GM18907 (cell line): ENCODE results near the gene SVOP.
A peak's percentile ranks its signal among the peaks of the same experiment; 100 is the strongest.

Experiments
- ATAC-seq: cut with Tn5 transposase; IDR thresholded peaks from one replicate; pipeline ENCODE4 v1.9.1; 2021; ENCODE audit warnings: mild to moderate bottlenecking, moderate library complexity; ENCODE audit not compliant: unreplicated experiment

SVOP gene

DNA sequence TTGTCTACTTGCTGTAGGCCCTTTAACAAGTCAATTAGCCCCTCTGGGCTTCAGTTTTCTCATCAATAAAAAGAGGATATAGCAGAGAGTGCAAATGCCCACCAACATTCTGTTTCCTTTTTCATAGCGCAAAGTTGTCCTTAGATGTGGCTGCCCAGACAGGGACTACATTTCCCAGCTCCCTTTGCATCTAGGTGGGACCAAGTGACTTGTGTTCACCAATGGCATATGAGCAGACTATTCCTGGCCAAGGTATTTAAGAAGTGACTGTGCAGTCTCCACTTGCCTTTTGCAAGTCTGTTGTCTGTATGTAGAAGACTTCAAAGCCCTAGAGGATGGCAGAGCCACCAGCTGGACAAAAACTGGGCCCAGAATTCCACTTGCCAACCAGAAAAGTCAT, 81.3 kb downstream of the SVOP start:
- no peak for ATAC-seq

DNA sequence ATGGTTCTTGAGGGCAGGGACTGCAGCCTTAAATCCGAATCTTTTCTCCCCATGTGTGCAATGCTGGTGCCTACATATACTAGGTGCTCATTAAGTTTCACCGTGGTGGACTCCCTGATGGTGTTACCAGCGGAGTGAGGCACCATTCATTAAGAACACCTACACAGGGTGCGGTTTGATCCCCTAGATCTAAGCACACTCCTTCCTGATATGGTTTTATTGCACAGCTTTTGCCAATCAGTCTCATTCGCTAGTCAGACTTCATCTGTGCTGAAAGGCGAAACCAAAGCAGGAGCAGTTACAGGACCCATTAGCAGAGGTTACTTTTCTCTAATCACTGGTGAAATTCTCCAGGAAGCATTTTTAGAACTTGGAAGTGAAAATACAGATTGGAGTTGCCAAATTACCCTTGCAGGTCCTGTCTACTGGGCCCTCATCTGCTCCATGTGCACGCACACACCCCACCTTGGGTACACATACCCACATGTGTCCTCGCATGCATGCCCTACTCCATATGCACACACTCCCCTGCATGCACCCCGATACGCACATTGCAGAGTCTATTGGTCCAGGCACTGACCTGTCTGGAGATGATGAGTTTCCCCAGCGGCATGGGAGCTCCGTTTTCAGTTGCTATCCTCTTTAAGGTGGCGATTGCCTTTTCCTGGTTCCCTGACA, 82.5 kb downstream of the SVOP start:
- ATAC-seq, result no peak

DNA sequence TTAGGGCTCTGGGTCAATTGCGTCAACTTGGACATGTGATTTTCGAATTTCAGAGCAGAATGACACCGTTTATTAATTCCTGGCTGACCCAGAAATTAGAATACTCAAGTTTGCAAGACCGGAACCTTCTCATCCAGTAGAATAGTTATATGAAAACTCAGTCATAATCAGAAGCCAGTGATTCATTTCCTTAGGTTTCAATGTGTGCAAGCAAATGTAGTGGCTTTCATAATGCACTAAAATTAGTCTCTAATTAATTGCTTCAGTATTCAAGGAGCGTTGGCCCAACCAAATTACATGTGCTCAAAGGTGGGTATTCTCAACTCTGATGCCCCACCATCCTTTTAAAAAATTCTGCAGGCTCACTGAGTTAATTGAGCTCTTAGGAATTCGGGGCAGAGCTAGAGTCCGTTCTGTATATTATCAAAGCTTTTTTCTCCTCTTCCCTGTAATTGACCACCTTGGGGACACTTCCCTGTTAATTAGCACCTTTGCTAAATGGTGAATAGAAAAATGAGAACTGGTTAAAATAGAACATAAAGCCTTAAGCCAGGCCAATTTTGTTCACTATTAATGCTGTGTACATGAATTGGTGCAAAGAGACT, 85.6 kb downstream of the SVOP start:
- no peak for ATAC-seq

DNA sequence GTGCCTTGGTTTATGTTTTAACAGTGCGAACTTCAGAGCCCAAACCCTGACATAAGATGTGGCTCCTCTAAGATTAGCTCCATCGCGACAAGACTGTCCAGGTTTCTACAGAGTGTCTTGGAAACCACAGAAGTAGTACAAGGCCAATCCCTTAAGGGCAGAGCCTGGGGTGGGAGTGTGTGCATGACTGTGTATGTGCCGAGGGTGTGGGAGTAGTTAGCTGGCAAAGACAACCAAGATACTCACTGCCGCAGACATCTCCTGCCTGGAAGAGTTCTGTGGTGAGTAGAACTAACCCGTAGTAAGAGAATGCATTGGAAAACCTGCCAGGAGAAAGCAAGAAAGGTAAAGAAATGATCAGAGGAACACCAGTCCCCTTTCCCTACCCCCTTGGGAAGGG, 86.9 kb downstream of the SVOP start:
- no peak for ATAC-seq

DNA sequence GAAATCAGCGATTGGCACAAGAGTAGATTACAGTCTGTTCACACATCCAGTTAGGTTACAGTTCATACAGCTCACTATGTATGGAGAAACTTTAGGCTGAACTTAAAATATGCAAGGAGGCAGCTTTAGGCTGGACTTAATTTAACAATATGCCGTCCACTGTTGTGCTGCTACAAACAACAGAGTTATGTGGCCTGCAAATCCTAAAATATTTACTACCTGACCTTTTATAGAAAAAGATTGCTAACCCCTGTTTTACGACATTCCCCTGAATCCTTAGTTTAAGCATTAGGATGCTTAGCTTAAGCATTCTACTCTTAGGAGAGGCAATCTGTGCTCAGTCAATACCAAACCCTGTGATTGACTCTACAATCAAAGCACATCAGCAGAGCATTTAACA, 90.1 kb downstream of the SVOP start:
- no peak for ATAC-seq

DNA sequence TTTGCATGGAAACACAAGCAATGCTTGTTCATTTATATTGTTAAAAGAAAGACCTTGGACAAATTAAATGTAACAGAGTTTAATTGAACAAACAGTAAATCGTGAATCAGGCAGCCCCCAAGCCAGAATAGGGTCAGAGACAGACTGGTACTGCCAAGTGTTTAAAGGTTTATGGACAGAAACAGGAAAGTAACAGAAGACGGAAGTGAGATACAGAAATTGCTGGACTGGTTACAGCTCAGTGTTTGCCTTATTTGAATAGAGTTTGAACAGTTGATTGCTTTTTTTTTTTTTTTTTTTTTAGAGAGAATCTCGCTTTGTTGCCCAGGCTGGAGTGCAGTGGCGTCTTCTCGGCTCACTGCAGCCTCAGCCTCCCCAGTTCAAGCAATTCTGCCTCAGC, 90.7 kb downstream of the SVOP start:
- ATAC-seq, result peak; percentile 57

GRCh38 chr12:108928695-108929094, 92.2 kb downstream of the SVOP start:
- ATAC-seq, result no peak

DNA sequence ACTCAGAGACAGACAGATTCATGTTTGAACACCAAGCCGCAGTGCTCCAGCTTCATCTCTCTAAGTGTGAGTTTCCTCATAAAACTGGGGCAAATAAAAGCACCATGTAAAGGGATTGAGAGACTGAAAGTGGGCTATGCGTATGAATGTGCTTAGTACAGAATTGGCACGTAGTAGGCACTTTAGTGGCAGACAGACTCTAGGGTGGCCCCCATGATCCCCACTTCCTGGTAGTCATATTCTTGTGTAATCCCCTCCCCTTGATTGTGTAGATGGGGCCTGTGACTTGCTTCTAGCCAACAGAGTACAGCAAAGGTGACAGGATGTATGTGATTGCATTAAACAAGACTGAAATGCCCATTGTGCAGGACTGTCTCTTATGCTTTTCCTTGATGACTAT, 98.0 kb downstream of the SVOP start:
- ATAC-seq, result no peak

DNA sequence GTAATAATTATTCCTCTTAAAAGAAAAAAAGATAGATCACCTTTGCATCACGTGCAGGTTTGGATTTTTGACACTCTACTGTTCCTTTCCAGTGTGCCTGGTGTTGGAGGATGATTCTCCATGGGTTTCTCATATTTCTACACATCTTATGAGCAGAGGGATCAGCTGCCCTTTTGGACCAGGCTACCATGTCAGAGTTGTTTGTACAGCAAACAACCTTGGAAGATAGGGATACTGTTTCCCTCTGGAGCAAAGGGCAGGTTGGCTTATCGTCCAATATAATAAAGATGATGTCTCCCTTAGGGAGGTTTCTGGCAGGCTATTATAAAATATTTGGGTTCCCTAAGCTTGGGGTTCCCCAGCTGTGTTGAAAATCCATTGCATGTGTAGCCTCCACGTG, 98.9 kb downstream of the SVOP start:
- ATAC-seq, result no peak

- ATAC-seq, result no peak
Observed at GRCh38 chr12:108918960-108919642, 101.8 kb downstream of the SVOP start.

DNA sequence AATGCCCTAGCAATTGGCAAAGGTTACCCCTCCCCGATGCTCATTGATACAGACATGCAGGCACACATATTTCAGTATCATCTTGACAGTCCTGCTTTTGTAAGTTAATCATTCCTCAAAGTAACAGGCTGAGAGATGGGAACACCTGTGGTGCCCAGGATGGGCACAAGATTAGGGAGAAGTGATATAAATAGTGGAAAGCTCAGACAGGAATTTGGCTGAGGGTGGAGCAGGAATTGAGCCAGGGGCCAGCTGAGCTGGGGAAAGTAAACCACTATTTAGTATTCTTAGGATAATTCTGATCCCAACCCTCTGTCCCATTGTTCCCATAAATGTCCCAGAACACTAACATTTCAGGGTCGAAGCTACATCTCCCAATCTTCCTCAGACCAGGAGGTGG, 102.7 kb downstream of the SVOP start:
- no peak for ATAC-seq

- ATAC-seq, result no peak
Observed at GRCh38 chr12:108916336-108916735, 104.5 kb downstream of the SVOP start.

DNA sequence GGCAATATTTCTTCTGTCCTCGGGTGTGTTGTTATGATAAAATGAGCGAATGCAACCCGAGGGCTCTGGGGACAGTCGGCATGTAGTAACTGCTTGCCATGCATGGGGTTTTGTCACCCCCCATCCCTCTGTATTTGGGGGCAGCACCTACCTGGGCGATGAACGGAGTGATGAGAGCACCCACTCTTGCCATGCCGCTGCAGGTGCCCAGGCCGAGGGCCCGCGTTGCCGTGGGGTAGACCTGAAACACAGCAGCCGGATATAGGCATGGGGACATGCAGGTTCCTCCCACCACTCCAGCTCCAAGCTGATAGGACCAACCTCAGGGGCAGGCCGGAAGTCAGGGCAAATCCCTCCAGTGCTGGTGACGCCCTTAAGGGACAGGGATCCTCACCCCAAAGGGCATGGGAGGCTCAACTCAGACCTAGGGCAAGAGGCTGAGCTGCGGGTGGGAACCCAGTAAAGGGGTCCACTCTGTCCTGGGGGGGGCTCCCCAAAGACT, 105.2 kb downstream of the SVOP start:
- ATAC-seq, result no peak

- no peak for ATAC-seq
Observed at GRCh38 chr12:108914121-108914531, 106.7 kb downstream of the SVOP start.

- ATAC-seq, result no peak
Observed at GRCh38 chr12:108912361-108912760, 108.5 kb downstream of the SVOP start.

GRCh38 chr12:108911915-108912314, 109.0 kb downstream of the SVOP start:
- ATAC-seq, result no peak

- ATAC-seq, result no peak
Observed at GRCh38 chr12:108910336-108910735, 110.5 kb downstream of the SVOP start.

- no peak for ATAC-seq
Observed at GRCh38 chr12:108907839-108908351, 113.0 kb downstream of the SVOP start.

GRCh38 chr12:108906971-108907370, 113.9 kb downstream of the SVOP start:
- no peak for ATAC-seq

DNA sequence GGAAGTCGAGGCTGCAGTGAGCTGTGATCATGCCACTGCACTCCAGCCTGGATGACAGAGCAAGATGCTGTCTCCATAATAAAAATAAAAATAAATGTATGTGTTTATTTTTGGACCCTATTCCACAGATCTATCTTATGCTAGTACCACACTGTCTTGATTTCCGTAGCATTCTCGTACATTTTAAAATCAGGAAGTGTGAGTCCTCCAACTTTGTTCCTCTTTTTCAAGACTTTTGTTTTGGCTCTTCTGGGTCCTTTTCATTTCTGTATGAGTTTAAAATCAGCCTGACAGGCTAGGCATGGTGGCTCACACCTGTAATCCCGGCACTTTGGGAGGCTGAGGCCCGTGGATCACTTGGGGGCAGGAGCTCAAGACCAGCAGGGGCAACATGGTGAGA, 115.1 kb downstream of the SVOP start:
- ATAC-seq, result no peak

DNA sequence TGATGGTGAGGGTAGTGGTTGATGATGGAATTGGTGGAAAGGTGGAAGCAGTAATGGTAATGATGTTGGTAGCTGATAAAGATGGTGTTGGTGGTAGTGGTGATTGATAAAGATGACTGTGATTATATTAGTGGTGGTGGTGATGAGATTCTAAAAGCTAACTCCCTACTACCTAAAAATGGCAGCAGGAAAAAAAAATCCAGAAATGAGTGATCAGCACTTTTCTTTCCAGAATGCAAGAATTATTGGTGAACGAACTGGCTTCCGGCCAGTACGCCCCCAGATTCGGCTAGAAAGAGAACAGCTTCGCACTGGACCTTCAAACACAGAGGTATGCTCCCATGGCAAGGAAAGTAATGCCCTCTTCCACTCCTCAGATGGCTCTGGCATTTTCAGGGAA, 121.7 kb downstream of the SVOP start:
- no peak for ATAC-seq

DNA sequence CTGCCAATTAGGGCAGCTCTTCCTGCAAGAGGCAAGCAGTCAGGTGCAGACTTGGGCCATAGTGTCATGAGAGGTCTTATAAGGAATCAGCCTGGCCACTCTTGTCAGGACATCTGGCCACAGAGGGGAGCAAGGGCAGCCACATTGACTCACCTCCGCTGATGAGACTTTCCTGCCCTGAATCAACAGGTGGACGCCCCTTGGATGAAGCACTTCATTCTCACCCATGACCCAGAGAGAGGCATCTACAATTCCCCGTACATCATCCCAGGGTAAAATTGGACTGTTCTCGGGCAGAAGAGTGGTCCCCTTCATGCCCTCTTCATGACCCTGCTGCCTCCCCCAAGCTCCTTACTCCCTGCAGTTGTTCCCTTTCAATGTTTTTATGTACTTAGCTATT, 124.1 kb downstream of the SVOP start:
- no peak for ATAC-seq
